Smooth muscle cell (in vitro differentiated cells): ENCODE results near the gene PPP1R2. TPM values are rescaled to one million over a fixed set of nuclear protein-coding genes. Genes with fewer than 3 reads are reported as not detected.

Experiments
- DNase-seq: peaks from one replicate; lab custom pipeline; 2025; ENCODE audit not compliant: unreplicated experiment; lab: John Stamatoyannopoulos, UW
- H2AFZ ChIP-seq: fragments of 200-600 bp; sonication (generic); 2 replicates; pipeline ENCODE4 v1.6.0; 2016; ENCODE audit warnings: antibody characterized with exemption, low read depth, mild to moderate bottlenecking
- H3F3A ChIP-seq: fragments of 200-600 bp; sonication (generic); 2 replicates; pipeline ENCODE4 v1.6.0; 2017; ENCODE audit warnings: antibody characterized with exemption, low read depth
- H3K27ac ChIP-seq: fragments of 200-600 bp; sonication (generic); 2 replicates; pipeline ENCODE4 v1.5.1; 2016; ENCODE audit warnings: low read depth, mild to moderate bottlenecking
- H3K27me3 ChIP-seq: fragments of 200-600 bp; sonication (generic); 2 replicates; pipeline ENCODE4 v1.6.1; 2016; ENCODE audit warnings: low read depth, mild to moderate bottlenecking
- H3K36me3 ChIP-seq: fragments of 200-600 bp; sonication (generic); 2 replicates; pipeline ENCODE4 v1.5.1; 2016; ENCODE audit warnings: low read depth
- H3K4me1 ChIP-seq: fragments of 200-600 bp; sonication (generic); 2 replicates; pipeline ENCODE4 v1.5.1; 2016; ENCODE audit warnings: low read depth
- H3K4me2 ChIP-seq: fragments of 200-600 bp; sonication (generic); 2 replicates; pipeline ENCODE4 v1.6.0; 2016; ENCODE audit warnings: mild to moderate bottlenecking
- H3K4me3 ChIP-seq: fragments of 200-600 bp; sonication (generic); 2 replicates; pipeline ENCODE4 v1.5.1; 2016; ENCODE audit warnings: mild to moderate bottlenecking
- H3K79me2 ChIP-seq: fragments of 200-600 bp; sonication (generic); 2 replicates; pipeline ENCODE4 v1.6.0; 2016; ENCODE audit warnings: low read depth, mild to moderate bottlenecking
- H3K9ac ChIP-seq: fragments of 200-600 bp; sonication (generic); 2 replicates; pipeline ENCODE4 v1.6.0; 2016; ENCODE audit warnings: low read depth
- H3K9me3 ChIP-seq: fragments of 200-600 bp; sonication (generic); replicated peaks from 2 replicates; pipeline ENCODE4 v1.5.1; 2016; ENCODE audit warnings: low read depth
- H4K20me1 ChIP-seq: fragments of 200-600 bp; sonication (generic); 2 replicates; pipeline ENCODE4 v1.6.0; 2016; ENCODE audit warnings: low read depth
- CTCF ChIP-seq: fragments of 200-600 bp; sonication (generic); IDR thresholded peaks from 2 replicates; pipeline ENCODE4 v1.5.1; 2017; ENCODE audit warnings: borderline replicate concordance, mild to moderate bottlenecking, antibody characterized with exemption; ENCODE audit not compliant: insufficient read depth, poor library complexity, severe bottlenecking
- WGBS: methylation state at CpG from one replicate; pipeline ENCODE4 v1.1.7; 2016; ENCODE audit warnings: low lambda C conversion rate; 5-methylcytosine and 5-hydroxymethylcytosine counted together
- polyA plus RNA-seq: library from polyadenylated mRNA; unstranded; fragments of >200 nt; fragmentation: Nextera tagmentation; extraction: Ambion mirVana; gene quantifications from 2 replicates; pipeline ENCODE4 v1.2.1, GENCODE V29; 2016
- total RNA-seq: library from RNA; depleted of rRNA; stranded (reverse); fragments of >200 nt; gene quantifications from 2 replicates; pipeline ENCODE4 v1.2.3, GENCODE V29; 2014

The PPP1R2 gene
- total and polyA plus RNA-seq, 2 experiments from 2014 or later = 33.4 to 47.5 TPM

- Histone ChIP-seq H3F3A (no peaks in the 10 kb centered on the region), H2AFZ (no peak overlapping the region), H3K27me3 (no peaks in the 10 kb centered on the region), H3K36me3 (no peaks in the 10 kb centered on the region), H3K4me1 (no peaks in the 10 kb centered on the region), H3K4me2 (no peak overlapping the region), H3K79me2 (peaks cover 51% of the 10 kb centered on the region), H3K27ac (no peak overlapping the region), H3K9me3 (no peaks in the 10 kb centered on the region), H4K20me1 (peaks cover 76% of the 10 kb centered on the region), H3K4me3 (no peak overlapping the region), H3K9ac (no peak overlapping the region)
- WGBS = 97% methylated on average over 5 of the region's 5 CpGs
- TF ChIP-seq CTCF = no peak
- no peak for DNase-seq
Observed at GRCh38 chr3:195531683-195532082, 11.4 kb downstream of the PPP1R2 start.

- no peaks in the 10 kb centered on the region for H3K36me3 ChIP-seq
- H3K79me2 ChIP-seq = peaks cover 10% of the 10 kb centered on the region
- no peaks in the 10 kb centered on the region for H3K27me3 ChIP-seq
- no peak overlapping the region for H3K4me3 ChIP-seq
- no peak overlapping the region for H2AFZ ChIP-seq
- no peak overlapping the region for H3K9ac ChIP-seq
- H3K4me2 ChIP-seq = no peak overlapping the region
- no peak overlapping the region for H3K27ac ChIP-seq
- peaks cover 42% of the 10 kb centered on the region for H4K20me1 ChIP-seq
- H3K4me1 ChIP-seq = no peaks in the 10 kb centered on the region
- 97% methylated on average over 4 of the region's 4 CpGs for WGBS
- no peak for TF ChIP-seq CTCF
- H3F3A ChIP-seq = peaks cover 7% of the 10 kb centered on the region
- H3K9me3 ChIP-seq = no peaks in the 10 kb centered on the region
- no peak for DNase-seq
Observed at GRCh38 chr3:195526492-195526891, 16.6 kb downstream of the PPP1R2 start.

GRCh38 chr3:195524171-195524896 is 18.8 kb downstream of the PPP1R2 start:
- no peak overlapping the region for H3K27ac ChIP-seq
- peaks cover 7% of the 10 kb centered on the region for H3F3A ChIP-seq
- H3K36me3 ChIP-seq = no peaks in the 10 kb centered on the region
- no peaks in the 10 kb centered on the region for H3K27me3 ChIP-seq
- H3K4me3 ChIP-seq = no peak overlapping the region
- H3K4me2 ChIP-seq = no peak overlapping the region
- 93% methylated on average over 14 of the region's 14 CpGs for WGBS
- no peak overlapping the region for H2AFZ ChIP-seq
- no peak overlapping the region for H3K9ac ChIP-seq
- peaks cover 23% of the 10 kb centered on the region for H4K20me1 ChIP-seq
- H3K9me3 ChIP-seq = no peaks in the 10 kb centered on the region
- DNase-seq = no peak
- H3K79me2 ChIP-seq = peaks cover 4% of the 10 kb centered on the region
- no peak for TF ChIP-seq CTCF
- no peaks in the 10 kb centered on the region for H3K4me1 ChIP-seq
